ENCODE results near the gene FOXJ3. TPM values are rescaled to one million over a fixed set of nuclear protein-coding genes. Genes with fewer than 3 reads are reported as not detected.

FOXJ3 gene
- total and polyA plus RNA-seq, 4 donors, result 5.3 to 16.8 (median 12.4) TPM

- TF ChIP-seq, protein P1, sequence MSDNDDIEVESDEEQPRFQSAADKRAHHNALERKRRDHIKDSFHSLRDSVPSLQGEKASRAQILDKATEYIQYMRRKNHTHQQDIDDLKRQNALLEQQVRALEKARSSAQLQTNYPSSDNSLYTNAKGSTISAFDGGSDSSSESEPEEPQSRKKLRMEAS (IDR thresholded peaks at IDR 0.05), result no peak
- TF ChIP-seq ZBTB33 (IDR thresholded peaks at IDR 0.05), result no peak
- TF ChIP-seq RXRA (IDR thresholded peaks at IDR 0.05), result no peak
- TF ChIP-seq JUND (IDR thresholded peaks at IDR 0.05), result no peak
Measured at GRCh38 chr1:42139444-42139843, 195.6 kb downstream of the FOXJ3 start (continued).

DNA sequence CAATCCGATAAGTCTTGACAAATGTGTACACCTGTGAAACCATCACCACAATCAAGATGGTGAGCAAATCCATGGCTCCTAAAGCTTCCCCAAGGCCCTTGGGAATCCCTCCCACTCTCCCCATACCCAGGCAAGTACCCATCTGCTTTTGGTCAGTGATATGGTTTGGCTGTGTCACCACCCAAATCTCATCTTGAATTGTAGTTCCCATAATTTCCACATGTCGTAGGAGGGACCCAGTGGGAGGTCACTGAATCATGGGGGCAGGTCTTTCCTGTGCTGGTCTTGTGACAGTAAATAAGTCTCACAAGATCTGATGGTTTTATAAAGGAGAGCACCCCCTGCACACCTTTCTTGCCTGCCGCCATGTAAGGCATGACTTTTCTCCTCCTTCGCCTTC lies 196.4 kb downstream of the FOXJ3 start:
- no peak overlapping the region for H3K27ac ChIP-seq (ENCODE audit: low read depth in 1 of 2, low read length in 2 of 2)
- no peak for DNase-seq (ENCODE audit: low spot score)
- 95% methylated on average over 4 of the region's 4 CpGs for WGBS
- peaks cover 0 to 5% (median 0%) of the 10 kb centered on the region in 4 donors for H3K27me3 ChIP-seq (ENCODE audit: control insufficient read depth in 4 of 4, insufficient read depth in 4 of 4, low read length in 3 of 4)
- H3K9me3 ChIP-seq (ENCODE audit: control insufficient read depth in 4 of 4, low read length in 3 of 4), result no peaks in the 10 kb centered on the region
- no peak overlapping the region for H3K4me3 ChIP-seq (ENCODE audit: low read depth in 1 of 3, low read length in 3 of 3)
- H3K36me3 ChIP-seq (ENCODE audit: control insufficient read depth in 4 of 4, insufficient read depth in 3 of 4, low read depth in 1 of 4, low read length in 3 of 4), result no peaks in the 10 kb centered on the region
- no peak overlapping the region for H3K9ac ChIP-seq (ENCODE audit: low read depth in 1 of 2, low read length in 2 of 2)
- TF ChIP-seq FOXA1 (IDR thresholded peaks at IDR 0.05) (no peak), ZBTB33 (IDR thresholded peaks at IDR 0.05) (no peak), GABPA (IDR thresholded peaks at IDR 0.05 in 1 of 2, conservative IDR thresholded peaks at IDR 0.05 in 1 of 2) (no peak), CTCF (IDR thresholded peaks at IDR 0.05; ENCODE audit: low read depth, low read length, missing input control) (no peak), NR2F2 (IDR thresholded peaks at IDR 0.05) (no peak), EGR1 (IDR thresholded peaks at IDR 0.05; ENCODE audit: low read depth in 2 of 2) (no peak), HNF4A (conservative IDR thresholded peaks at IDR 0.05) (no peak), RXRA (IDR thresholded peaks at IDR 0.05) (no peak), HNF4G (IDR thresholded peaks at IDR 0.05) (no peak), SP1 (IDR thresholded peaks at IDR 0.05) (no peak), TAF1 (conservative IDR thresholded peaks at IDR 0.05) (no peak), ATF3 (IDR thresholded peaks at IDR 0.05) (no peak)
- TF ChIP-seq, protein P1 (IDR thresholded peaks at IDR 0.05), result no peak
- no peaks in the 10 kb centered on the region for H3K4me1 ChIP-seq (ENCODE audit: control insufficient read depth in 4 of 4, insufficient read depth in 4 of 4, low read length in 3 of 4)

DNA sequence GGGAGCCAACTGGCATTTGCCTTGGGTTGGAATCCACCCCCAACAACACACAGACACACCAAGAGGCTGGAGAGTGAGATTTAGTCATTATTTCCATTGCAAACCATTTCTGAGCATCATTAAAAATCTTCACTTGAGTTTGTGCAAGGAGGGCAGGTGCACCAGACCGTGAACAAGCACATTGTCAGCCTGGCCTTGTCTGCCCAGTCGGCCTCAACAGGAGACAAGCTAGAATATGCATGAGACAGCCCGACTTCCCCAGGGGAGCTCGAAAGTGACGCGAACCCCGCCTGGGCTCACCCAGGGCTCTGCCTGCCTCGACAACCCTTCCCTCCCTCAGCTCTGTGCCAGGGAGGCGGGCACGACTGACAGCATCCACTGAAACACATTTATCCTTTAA lies 197.3 kb downstream of the FOXJ3 start:
- TF ChIP-seq, protein P1 (IDR thresholded peaks at IDR 0.05), result no peak
- TF ChIP-seq RAD21 (IDR thresholded peaks at IDR 0.05) (no peak), HNF4A (conservative IDR thresholded peaks at IDR 0.05) (no peak), HNF4G (IDR thresholded peaks at IDR 0.05) (no peak), ATF3 (IDR thresholded peaks at IDR 0.05) (no peak), JUND (IDR thresholded peaks at IDR 0.05) (no peak), FOXA1 (IDR thresholded peaks at IDR 0.05) (no peak), GABPA (IDR thresholded peaks at IDR 0.05 in 1 of 2, conservative IDR thresholded peaks at IDR 0.05 in 1 of 2) (no peak), FOXA2 (IDR thresholded peaks at IDR 0.05) (no peak), ZBTB33 (IDR thresholded peaks at IDR 0.05) (no peak), TAF1 (conservative IDR thresholded peaks at IDR 0.05) (no peak)
- WGBS, result 83% methylated on average over 10 of the region's 10 CpGs
- Histone ChIP-seq H3K27ac (ENCODE audit: low read depth in 1 of 2, low read length in 2 of 2) (no peak overlapping the region), H3K9me3 (ENCODE audit: control insufficient read depth in 4 of 4, low read length in 3 of 4) (no peaks in the 10 kb centered on the region), H3K27me3 (ENCODE audit: control insufficient read depth in 4 of 4, insufficient read depth in 4 of 4, low read length in 3 of 4) (no peaks in the 10 kb centered on the region), H3K9ac (ENCODE audit: low read depth in 1 of 2, low read length in 2 of 2) (no peak overlapping the region), H3K36me3 (ENCODE audit: control insufficient read depth in 4 of 4, insufficient read depth in 3 of 4, low read depth in 1 of 4, low read length in 3 of 4) (no peaks in the 10 kb centered on the region), H3K4me3 (ENCODE audit: low read depth in 1 of 3, low read length in 3 of 3) (no peak overlapping the region), H3K4me1 (ENCODE audit: control insufficient read depth in 4 of 4, insufficient read depth in 4 of 4, low read length in 3 of 4) (no peaks in the 10 kb centered on the region)
- no peak for DNase-seq (ENCODE audit: low spot score)
